HG02588 (cell line): ENCODE data around the gene PSMG3.

Experiments used
- ATAC-seq: cut with Tn5 transposase; IDR thresholded peaks from one replicate; pipeline ENCODE4 v1.9.1; 2021; ENCODE audit warnings: mild to moderate bottlenecking, moderate library complexity; ENCODE audit not compliant: unreplicated experiment

The PSMG3 gene

DNA sequence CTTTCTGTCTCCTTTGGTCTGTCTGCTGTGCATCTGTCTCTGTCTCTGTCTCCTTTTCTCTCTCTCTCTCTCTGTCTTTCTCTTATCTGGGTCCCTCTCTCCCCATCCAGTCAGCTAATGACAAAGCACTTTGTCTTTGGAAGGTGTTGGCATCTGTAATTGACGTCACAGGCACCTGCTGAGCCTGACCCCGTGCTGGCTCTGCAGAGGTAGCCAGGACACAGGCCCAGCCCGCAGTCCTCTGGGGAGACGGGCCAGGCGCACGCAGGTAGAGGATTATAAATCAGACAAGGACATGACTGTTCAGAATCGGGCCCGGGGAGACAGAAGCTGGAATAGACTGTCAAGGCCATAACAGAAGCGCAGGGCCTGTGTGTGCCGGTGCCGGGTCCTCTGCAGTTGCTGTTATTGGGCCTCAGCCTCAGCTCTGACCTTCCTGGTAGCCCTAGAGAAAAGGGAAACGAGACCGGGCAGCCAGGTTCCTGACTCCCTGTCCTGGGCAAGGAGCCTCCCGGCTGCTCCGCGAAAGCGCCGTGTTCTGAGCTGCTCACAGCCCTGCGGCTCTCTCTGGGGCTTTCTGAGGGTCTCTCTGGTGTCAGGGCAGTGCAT lies 10.7 kb upstream of the PSMG3 start:
- no peak for ATAC-seq

DNA sequence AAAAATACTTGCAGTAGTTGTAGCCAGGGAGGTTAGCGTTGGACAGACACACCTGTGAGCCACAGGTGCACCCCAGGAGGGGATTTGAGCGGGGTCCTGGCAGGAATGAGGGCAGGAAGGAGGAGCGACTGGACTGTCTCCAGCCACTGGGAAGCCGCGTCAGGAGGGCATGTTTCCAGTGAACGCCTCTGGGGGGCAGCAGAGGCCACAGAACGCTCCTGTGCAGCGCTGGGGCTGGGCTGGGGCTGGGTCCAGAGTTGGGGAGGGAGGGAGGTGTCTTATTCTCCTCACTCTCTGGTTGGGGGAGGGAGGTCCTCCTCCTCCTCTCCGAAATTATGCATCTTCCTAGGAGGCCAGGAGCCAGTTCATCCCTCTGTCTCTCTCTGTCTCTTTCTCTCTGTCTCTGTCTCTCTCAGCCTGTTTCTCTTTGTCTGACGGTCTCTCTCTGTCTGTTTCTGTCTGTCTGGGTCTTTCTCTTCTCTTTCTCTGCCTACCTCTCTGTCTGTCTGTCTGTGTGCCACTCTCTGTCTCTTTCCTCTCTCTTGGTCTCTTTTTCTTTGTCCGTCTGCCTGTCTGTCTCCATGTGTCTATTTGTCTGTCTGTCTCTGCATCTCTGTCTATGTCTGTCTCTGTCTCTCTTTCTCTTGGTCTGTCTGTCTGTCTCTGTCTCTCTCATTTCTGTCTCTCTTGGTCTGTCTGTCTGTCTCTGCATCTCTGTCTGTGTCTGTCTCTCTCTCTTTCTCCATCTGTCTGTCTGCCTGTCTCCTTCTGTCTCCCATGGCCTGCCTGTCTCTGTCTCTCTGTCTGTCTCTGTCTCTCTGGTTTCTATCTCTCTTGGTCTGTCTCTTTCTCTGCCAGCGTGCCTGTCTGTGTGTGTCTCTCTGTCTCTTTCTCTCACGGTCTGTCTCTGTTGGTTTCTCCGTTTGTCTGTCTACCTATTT lies 9.9 kb upstream of the PSMG3 start:
- no peak for ATAC-seq

DNA sequence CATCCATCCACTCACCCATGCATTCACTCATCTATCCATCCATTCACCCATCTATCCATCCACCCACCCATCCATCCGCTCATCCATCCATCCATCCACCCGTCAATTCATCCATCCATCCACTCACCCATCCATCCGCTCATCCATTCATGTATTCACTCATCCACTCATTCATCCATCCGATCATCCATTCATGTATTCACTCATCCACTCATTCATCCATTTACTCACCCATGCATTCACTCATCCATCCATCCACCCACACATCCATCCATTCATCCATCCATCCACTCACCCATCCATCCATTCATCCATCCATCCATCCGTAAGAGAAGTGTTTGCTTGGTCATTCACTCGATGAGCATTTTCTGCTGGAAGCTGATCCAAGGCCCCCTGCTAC lies 8.7 kb upstream of the PSMG3 start:
- ATAC-seq: no peak

DNA sequence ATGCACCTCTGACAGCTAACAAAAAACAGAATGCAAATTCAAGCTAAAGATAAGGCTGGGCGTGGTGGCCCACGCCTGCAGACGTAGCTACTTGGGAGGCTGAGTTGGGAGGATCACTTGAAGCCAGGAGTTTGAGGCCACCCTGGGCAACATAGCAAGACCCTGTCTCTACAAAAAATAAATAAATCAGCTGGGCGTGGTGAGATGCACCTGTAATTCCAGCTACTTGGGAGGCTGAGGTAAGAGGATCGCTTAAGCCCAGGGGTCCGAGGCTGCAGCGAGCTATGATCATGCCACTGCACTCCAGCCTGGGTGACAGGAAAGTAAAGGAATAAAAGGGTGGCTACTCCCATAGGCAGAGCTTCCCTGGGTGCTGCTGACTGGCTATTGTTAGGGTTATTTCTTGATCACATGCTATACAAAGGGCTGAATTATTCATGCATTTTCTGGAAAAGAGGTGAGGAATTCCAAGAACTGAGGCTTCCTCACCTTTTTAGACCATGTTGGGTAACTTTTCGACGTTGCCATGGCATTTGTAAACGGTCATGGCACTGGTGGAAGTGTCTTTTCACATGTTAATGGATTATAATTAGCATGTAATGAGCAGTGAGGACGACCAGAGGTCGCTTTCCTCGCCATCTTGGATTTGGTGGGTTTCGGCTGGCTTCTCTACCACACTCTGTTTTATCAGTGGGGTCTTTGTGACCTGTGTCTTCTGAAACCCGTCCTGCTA lies 6.9 kb upstream of the PSMG3 start:
- ATAC-seq: no peak

DNA sequence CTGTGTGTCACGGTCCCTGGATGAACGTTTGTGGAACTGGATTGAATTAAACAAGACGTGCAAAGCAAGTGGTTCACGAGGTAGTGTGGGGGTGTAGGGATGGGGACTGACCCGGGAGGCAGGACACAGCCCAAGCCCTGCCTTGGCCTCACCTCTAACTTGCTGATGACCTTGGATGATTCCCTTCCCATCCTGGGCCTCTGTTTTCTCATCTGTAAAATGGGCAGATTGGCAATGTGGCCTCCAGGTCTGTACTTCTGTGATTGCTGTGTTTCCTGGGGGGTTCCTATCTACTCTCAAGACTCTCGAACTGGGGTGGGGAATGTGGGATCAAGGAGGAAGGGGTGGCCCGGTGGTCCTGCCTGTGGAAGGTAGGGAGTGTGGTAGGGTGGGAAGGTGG lies 6.0 kb upstream of the PSMG3 start:
- ATAC-seq: no peak

DNA sequence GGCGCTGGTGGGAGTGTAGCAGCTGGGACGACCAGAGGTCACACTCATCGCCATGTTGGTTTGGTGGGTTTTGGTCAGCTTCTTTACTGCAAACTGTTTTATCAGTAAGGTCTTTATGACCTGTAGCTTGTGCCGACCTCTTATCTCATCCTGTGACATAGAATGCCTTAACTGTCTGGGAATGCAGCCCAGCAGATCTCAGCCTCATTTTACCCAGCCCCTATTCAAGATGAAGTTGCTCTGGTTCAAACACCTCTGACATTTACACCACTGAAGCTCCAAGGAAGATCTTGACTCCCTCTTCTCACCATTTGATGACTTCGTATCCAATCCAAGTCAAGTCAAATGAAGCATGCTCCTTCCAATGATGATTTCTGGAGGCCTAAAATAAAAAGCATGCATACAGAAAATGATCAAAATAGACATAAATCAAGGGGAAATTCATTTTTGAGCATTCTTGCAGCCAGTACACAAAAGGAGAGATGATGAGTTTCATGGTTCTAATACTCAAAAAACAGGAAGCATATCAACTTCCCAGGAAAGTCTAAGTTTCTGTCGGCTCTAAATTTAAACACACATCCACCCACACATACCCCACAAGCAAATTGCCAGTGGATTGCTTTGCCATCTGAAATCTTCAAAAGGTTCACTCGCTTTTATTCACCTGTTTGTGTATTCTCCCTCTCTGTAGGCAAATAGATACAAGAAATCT lies 2.4 kb upstream of the PSMG3 start:
- ATAC-seq: no peak

DNA sequence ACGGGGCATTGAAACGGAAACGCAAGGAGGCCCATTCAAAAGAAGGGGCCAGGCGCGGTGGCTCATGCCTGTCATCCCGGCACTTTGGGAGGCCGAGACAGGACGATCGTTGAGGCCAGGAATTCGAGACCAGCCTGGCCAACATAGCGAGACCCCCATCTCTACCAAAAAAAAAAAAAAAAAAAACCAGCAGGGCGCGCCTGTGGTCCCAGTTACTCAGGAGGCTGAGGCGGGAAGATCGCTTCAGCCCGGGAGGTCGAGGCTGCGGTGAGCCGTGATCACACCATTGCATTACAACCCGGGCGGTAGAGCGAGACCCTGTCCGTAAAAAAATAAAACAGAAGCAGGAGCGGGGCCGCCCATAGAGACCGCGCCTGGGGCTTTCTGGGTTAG lies 396 bp downstream of the PSMG3 start:
- ATAC-seq: no peak

DNA sequence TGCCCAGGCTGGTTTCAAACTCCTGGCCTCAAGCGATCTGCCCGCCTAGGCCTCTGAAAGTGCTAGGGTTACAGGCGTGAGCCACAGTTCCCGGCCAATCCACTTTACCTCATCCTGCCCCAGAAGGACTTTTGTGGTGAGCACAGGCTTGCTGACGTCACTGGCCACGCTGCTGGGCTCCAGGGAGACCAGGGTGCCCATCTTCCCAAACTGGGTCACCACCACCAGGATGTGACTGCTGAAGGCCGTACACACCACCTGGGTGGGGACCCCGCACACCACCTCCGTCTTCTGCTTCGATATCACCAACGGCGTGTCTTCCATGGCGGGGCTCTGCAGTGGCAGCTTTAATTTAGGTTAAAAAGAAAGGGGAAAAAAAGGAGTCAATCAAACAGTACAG lies 816 bp downstream of the PSMG3 start:
- no peak for ATAC-seq

DNA sequence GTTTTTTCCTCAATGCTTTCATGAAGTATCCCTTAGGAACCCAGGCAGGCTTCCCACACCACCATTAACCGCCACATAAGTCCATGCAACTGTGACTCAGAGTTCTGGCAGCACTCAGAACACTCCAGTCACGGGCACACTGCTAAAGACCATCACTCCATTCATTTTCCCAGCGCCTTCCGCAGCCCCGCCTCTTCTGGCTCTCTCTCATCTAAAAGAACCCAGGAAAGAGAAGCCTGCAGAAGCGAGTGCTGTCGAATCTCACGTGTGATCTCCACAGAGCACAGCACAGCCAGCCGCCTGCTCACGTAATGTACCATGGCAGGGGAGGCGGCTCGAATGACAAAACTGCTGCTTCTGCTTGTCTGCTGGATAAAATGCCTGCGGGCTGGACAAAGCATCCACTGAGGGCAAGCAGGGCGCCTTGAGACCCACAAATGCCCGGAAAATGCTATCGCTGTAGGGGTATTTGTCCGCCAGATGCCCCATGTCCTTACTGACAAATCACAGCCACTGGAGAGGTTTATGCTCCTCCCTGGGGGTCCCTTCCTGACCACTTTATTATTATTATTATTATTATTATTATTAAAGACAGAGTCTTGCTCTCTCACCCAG lies 1.8 kb downstream of the PSMG3 start:
- ATAC-seq: no peak

DNA sequence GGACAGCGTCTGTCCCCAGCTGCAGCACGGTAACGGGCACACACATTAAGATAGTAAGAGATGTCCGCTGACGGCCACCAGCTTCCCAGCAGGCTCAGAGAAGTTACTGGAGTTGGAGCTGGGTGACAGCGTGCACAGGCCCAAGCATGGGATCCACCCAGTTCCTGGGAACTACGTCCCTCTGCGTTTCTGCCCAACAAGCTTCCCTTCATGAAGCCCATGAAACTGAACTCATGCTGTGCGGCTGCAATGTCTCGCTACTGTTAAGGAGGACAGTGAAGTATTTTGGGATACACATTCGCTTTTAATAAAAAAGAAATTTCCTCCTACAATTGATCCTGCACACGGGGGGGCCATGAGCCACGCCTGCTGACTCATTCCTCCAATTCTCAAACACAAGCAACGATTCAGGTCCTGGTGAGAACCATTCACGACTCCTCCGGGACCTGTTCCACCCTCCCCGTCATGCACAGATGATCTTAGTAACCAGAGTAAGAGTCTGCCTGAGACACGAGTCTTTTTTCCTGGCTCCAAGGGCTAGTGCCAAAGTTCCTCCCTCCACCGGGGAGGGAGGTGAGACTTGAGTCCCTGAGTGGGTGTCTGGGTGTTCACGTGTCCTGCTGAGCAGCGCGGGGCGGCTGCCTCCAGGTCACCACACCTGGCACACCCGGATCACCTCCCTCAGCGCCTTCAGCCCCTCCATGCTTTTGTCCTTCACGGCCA lies 2.6 kb downstream of the PSMG3 start:
- ATAC-seq: no peak

DNA sequence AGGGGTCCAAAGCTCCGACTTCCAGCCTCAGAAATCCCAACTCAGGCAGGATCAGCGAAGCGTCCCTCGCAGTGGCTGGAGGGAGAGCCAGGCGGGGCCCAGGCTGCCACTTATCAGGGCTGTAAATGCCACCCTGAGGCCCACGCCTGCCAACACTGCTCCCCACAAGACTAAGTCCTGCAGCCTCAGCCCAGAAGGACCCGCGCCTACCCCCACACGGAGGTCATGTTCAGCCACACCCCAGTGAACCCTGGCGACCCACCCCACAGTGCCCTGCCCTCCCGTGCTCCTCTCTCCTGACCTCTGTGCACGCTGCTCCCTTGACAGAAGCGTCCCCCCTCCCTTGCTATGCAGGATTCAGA lies 3.2 kb downstream of the PSMG3 start:
- no peak for ATAC-seq

DNA sequence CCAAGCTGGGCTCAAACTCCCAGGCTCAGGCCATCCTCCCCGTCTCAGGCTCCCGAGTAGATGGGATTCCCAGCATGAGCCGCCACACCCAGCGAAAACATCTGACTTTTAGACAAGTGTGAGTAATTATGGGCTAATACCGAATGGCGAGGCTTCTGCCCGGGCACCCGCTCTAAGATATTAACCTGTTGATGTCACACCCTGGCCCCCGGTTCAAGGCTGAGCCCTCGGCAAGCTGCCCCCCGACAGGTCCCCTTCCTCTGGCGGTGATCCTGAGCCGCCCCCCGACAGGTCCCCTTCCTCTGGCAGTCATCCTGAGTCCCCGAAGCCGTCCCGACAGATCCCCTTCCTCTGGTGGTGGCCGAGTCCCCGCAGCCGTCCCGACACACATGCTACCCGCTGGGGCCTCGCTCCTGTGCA lies 5.2 kb downstream of the PSMG3 start:
- no peak for ATAC-seq

DNA sequence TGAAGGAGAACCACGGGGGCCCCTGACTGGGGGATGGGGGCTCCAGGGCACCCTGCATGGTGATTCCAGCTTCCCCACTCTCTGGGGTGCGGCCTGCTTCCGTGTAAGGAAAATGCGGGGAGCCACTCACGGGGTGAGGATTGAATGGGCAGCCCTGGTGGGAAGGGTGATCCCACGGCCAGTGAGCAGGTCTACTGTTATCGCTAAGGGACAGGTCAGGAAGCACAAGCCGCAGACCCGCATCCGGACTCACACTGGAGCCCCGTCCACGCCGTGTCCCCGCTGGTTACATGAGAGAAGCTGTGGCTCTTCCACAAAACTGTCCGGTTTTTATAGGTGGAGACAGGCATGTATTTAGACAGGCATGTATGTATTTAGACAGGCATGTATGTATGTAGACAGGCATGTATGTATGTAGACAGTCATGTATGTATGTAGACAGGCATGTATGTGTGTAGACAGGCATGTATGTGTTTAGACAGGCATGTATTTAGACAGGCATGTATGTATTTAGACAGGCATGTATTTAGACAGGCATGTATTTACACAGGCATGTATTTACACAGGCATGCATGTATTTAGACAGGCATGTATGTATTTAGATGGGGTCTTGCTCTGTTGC lies 5.7 kb downstream of the PSMG3 start:
- no peak for ATAC-seq

DNA sequence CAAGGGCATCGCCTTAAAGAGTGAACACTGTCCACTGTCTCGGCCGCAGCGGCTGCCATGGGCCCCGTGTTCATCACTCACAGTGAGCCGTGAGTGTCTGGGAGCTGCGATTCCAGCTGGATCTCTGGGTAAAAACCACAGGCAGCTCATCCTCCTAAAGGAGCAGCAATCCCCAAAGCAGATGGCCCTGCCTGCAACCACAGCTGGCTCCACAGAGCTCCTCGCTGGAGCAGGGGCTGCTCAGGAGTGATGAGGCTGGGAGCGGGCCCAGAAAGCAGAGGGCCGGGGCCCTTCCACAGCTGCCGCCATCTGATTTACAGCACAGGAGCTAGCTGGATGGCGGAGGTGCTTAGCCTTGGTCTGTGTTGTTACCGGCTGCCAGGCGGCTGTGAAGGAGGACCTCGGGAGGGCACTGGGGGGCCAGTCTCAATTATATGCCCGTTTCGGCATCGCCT lies 7.2 kb downstream of the PSMG3 start:
- ATAC-seq: no peak

DNA sequence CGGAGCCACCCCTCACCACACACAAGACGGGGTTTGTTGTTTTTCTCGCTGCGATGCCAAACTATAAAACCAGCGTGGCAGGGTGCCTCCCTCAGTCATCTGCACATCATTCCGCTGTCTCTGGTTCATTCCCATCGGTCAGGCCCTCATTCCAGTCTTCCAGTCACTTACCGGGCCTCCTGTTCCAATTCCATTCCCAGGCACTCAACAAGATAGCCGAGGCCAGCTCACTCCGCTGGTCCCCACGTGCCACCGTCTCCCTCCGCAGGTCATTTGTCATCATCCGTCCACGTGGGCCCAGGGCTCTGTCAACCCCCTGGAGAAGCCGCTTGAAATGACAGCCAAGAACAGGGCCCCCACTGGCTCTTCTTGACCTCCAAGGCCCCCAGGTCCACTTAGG lies 7.7 kb downstream of the PSMG3 start:
- no peak for ATAC-seq

DNA sequence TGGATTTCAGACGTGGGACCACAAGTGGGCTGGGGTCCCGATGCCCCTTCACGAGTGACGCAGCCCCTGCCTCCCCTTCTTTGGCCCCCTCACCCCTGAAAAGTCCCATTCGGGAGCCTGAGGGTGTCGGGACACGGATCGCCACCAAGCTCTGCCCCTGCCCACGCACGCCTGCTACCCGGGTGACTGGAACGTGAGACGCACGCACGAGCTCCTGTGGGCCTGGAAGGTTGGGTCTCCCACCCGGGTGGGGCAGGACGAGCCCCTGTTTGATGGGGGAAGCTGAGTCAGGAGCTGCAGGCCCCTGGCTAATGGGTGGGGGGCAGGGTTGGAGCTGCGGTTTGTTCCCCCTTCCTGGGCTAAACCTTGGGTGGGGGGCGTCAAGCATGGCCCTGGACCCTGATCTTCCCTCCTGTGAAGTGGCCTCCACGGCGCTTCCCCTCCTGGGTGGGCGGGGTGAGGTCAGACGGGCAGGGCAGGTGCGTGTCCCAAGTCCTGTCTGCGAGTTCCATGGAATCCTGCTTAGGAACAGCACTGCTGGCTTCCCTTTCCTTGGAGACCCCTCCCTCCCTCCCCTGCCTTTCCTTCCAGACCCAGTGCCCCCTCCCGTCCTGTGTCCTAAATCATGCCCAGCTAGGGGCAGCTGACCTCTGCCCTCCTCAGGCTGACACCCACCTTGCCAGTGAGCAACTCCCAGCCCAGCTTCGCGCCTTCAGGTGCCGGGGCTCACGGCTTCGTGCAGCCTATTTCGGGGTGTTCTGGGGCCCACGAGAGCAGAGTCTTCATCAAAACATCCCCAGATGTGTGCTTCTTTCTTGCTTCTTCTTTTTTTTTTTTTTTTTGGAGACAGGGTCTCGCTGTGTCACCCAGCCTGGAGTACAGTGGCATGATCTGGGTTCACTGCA lies 8.5 kb downstream of the PSMG3 start:
- no peak for ATAC-seq

DNA sequence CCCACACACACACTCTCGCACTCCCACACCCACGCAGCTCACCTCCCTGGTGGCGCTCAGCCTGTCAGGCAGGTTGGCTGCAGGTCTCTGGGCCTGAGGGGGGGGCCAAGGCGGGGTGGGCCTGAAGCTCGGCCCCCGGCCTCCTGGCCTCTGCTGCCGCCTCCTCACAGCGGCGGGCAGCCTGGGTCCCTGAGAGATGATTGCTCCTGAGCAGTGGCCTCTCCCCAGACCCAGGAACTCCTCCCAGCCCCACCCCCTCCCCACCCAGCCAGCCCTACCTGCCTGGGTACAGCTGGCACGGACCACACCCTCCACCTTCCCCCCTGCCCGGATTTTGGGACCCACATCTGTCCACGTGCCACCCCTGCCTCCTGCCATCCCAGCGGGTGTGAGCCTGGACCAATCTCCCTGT lies 9.2 kb downstream of the PSMG3 start:
- ATAC-seq: no peak
